SK-N-MC (cell line): ENCODE results near the gene IFNLR1.

Experiments used
- EZH2 ChIP-seq: fragments of 200-600 bp; sonication (generic); IDR thresholded peaks from one replicate; pipeline ENCODE4 v1.6.1; 2017; ENCODE audit warnings: antibody characterized with exemption
- FOXP2 ChIP-seq: optimal IDR thresholded peaks from 2 replicates; pipeline ENCODE3; 2011; ENCODE audit warnings: mild to moderate bottlenecking, moderate library complexity; ENCODE audit not compliant: insufficient read depth; ENCODE audit errors: extremely low read length, control extremely low read depth
- POLR2AphosphoS5 ChIP-seq: IDR thresholded peaks from 2 replicates; pipeline ENCODE4 v1.6.1; 2012; ENCODE audit warnings: mild to moderate bottlenecking, low read depth, low read length, borderline replicate concordance

DNA sequence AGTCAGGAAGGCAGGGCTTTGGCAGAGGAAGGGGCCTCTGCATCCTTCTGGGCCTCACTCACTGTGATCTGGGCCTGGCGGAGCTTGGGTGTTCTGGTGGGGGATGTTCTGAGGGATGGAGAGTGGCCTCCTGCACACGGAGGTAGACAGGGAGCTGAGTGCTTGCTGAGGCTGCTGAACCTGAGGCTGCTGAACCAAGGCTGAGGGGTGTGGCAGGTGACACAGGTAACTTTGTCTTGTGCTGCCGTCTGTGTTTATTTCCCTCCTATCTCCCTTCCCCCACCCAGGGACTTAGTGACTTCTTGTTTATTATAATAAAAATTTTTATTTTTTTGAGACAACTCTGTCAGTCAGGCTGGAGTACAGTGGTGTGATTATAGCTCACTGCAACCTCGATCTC is 37.7 kb upstream of the IFNLR1 start:
- TF ChIP-seq EZH2, result no peak
- no peak for TF ChIP-seq POLR2AphosphoS5
- no peak for TF ChIP-seq FOXP2
